GM23338 (cell line): ENCODE data around the gene CHST15.

Experiments used
- CTCF ChIP-seq, 2 experiments: fragments of 200-600 bp in 1 of 2; sonication (generic) in 1 of 2; conservative IDR thresholded peaks; 2 replicates each; pipeline versions ENCODE4 v1.5.1 to v1.6.1; 2016 to 2017; ENCODE audit warnings: antibody characterized with exemption in 2 of 2, low read depth in 2 of 2, mild to moderate bottlenecking in 2 of 2, moderate library complexity in 1 of 2
- EZH2 ChIP-seq: fragments of 200-600 bp; sonication (generic); IDR thresholded peaks from one replicate; pipeline ENCODE4 v1.8.0; 2017; ENCODE audit warnings: antibody characterized with exemption, mild to moderate bottlenecking, low read depth; ENCODE audit not compliant: unreplicated experiment
- EZH2phosphoT487 ChIP-seq: fragments of 200-600 bp; sonication (generic); IDR thresholded peaks from one replicate; pipeline ENCODE4 v1.8.1; 2018; ENCODE audit warnings: antibody characterized with exemption; ENCODE audit not compliant: unreplicated experiment
- NANOG ChIP-seq: IDR thresholded peaks from 2 replicates; pipeline ENCODE4 v1.6.1; 2016; ENCODE audit warnings: antibody characterized with exemption, borderline replicate concordance
- POLR2AphosphoS5 ChIP-seq: IDR thresholded peaks from 2 replicates; pipeline ENCODE4 v1.6.1; 2016; ENCODE audit warnings: antibody characterized with exemption, low read depth
- REST ChIP-seq: IDR thresholded peaks from one replicate; pipeline ENCODE4 v1.6.1; 2018; ENCODE audit warnings: antibody characterized with exemption; ENCODE audit not compliant: unreplicated experiment
- TF ChIP-seq, protein P1 (sequence below): IDR thresholded peaks from 2 replicates; pipeline ENCODE4 v1.6.1; 2016; ENCODE audit warnings: antibody characterized with exemption

- no peak for TF ChIP-seq CTCF (conservative IDR thresholded peaks at IDR 0.05; ENCODE audit: low read depth in 2 of 2)
- TF ChIP-seq REST: no peak
- TF ChIP-seq, protein P1, sequence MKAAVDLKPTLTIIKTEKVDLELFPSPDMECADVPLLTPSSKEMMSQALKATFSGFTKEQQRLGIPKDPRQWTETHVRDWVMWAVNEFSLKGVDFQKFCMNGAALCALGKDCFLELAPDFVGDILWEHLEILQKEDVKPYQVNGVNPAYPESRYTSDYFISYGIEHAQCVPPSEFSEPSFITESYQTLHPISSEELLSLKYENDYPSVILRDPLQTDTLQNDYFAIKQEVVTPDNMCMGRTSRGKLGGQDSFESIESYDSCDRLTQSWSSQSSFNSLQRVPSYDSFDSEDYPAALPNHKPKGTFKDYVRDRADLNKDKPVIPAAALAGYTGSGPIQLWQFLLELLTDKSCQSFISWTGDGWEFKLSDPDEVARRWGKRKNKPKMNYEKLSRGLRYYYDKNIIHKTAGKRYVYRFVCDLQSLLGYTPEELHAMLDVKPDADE: no peak
- no peak for TF ChIP-seq EZH2
- no peak for TF ChIP-seq POLR2AphosphoS5
- TF ChIP-seq NANOG: no peak
- no peak for TF ChIP-seq EZH2phosphoT487
These were observed 80.4 kb downstream of the CHST15 start for GRCh38 chr10:124012991-124013390.
